Suprapubic skin (tissue), 4 donors: ENCODE results near the gene UNC13D. TPM values are rescaled to one million over a fixed set of nuclear protein-coding genes. Genes with fewer than 3 reads are reported as not detected.
"Not testable (repeated sequence)": the region's sequence is repeated elsewhere in the genome, so short reads cannot be mapped to it uniquely, and the experiment has no call there.

Experiments
- DNase-seq, 2 donors: peaks; one replicate each; pipeline ENCODE4 v3.0.0-alpha.2; 2019; ENCODE audit warnings: low spot score in 2 of 2
- H3K27ac ChIP-seq: fragments of 200-600 bp; sonication (generic); one replicate; pipeline ENCODE4 v1.5.1; 2019
- H3K27me3 ChIP-seq: fragments of 200-600 bp; sonication (generic); one replicate; pipeline ENCODE4 v1.5.1; 2019
- H3K36me3 ChIP-seq: fragments of 200-600 bp; sonication (generic); one replicate; pipeline ENCODE4 v1.5.1; 2019
- H3K4me1 ChIP-seq: fragments of 200-600 bp; sonication (generic); one replicate; pipeline ENCODE4 v1.5.1; 2019
- H3K4me3 ChIP-seq: fragments of 200-600 bp; sonication (generic); one replicate; pipeline ENCODE4 v1.5.1; 2019; ENCODE audit warnings: mild to moderate bottlenecking
- H3K9me3 ChIP-seq: fragments of 200-600 bp; sonication (generic); one replicate; pipeline ENCODE4 v1.5.1; 2019
- EP300 ChIP-seq: sonication (generic); formaldehyde crosslinking; IDR thresholded peaks from one replicate; pipeline ENCODE4 v1.6.1; 2017; ENCODE audit warnings: antibody characterized with exemption
- POLR2A ChIP-seq, 2 donors: fragments of 450-650 bp; IDR thresholded peaks; one replicate each; pipeline ENCODE4 v1.6.1; 2017; ENCODE audit warnings: antibody characterized with exemption in 2 of 2, mild to moderate bottlenecking in 2 of 2, moderate library complexity in 2 of 2
- POLR2AphosphoS5 ChIP-seq, 3 donors: sonication (generic); formaldehyde crosslinking; IDR thresholded peaks; one replicate each; pipeline ENCODE4 v1.6.1; 2017; ENCODE audit warnings: antibody characterized with exemption in 3 of 3
- WGBS: methylation state at CpG from one replicate; pipeline ENCODE4 v1.1.5; 2018; 5-methylcytosine and 5-hydroxymethylcytosine counted together
- total RNA-seq, 4 donors: library from RNA; depleted of rRNA; stranded (reverse); fragments of >200 nt; gene quantifications; one replicate each; pipeline ENCODE4 v1.1.0, GENCODE V29; 2016
- TF ChIP-seq, protein P1 (sequence below), 2 donors: fragments of 200-600 bp in 1 of 2; fragments of 450-650 bp in 1 of 2; sonication (generic) in 1 of 2; IDR thresholded peaks; one replicate each; pipeline ENCODE4 v1.5.1; 2016 to 2019; ENCODE audit warnings: antibody characterized with exemption in 2 of 2, mild to moderate bottlenecking in 1 of 2, moderate library complexity in 1 of 2

Gene UNC13D
- total RNA-seq, 4 donors from 2014 or later, result 5.2 to 21.0 (median 7.2) TPM

DNA sequence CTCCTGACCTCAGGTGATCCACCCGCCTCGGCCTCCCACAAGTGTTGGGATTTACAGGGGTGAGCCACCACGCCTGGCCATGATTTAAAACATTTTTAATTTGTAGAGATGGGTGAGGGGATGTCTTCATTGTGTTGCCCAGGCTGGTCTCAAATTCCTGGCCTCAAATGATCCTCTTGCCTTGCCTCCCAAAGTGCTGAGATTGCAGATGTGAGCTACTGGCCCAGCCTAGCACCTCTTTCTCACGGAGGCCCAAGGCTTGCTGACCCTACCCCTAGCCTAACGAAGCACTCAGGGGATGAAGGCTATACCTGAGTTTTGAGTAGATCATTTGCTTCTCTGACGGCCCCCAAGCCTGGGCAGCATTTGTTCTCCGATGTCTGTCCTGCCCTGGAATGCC lies 33.0 kb downstream of the UNC13D start:
- 85% methylated on average over 7 of the region's 7 CpGs for WGBS
- no peak overlapping the region for H3K4me3 ChIP-seq
- DNase-seq, result peak in 1 of 2 donors; percentile 43
- H3K9me3 ChIP-seq, result no peaks in the 10 kb centered on the region
- peaks cover 68% of the 10 kb centered on the region for H3K4me1 ChIP-seq
- no peaks in the 10 kb centered on the region for H3K27me3 ChIP-seq
- H3K36me3 ChIP-seq, result peaks cover 36% of the 10 kb centered on the region
- H3K27ac ChIP-seq, result no peak overlapping the region
- TF ChIP-seq POLR2AphosphoS5 (IDR thresholded peaks at IDR 0.05) (no peak), POLR2A (IDR thresholded peaks at IDR 0.05) (no peak), EP300 (no peak)
- TF ChIP-seq, protein P1, sequence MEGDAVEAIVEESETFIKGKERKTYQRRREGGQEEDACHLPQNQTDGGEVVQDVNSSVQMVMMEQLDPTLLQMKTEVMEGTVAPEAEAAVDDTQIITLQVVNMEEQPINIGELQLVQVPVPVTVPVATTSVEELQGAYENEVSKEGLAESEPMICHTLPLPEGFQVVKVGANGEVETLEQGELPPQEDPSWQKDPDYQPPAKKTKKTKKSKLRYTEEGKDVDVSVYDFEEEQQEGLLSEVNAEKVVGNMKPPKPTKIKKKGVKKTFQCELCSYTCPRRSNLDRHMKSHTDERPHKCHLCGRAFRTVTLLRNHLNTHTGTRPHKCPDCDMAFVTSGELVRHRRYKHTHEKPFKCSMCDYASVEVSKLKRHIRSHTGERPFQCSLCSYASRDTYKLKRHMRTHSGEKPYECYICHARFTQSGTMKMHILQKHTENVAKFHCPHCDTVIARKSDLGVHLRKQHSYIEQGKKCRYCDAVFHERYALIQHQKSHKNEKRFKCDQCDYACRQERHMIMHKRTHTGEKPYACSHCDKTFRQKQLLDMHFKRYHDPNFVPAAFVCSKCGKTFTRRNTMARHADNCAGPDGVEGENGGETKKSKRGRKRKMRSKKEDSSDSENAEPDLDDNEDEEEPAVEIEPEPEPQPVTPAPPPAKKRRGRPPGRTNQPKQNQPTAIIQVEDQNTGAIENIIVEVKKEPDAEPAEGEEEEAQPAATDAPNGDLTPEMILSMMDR (IDR thresholded peaks at IDR 0.05), result no peak

DNA sequence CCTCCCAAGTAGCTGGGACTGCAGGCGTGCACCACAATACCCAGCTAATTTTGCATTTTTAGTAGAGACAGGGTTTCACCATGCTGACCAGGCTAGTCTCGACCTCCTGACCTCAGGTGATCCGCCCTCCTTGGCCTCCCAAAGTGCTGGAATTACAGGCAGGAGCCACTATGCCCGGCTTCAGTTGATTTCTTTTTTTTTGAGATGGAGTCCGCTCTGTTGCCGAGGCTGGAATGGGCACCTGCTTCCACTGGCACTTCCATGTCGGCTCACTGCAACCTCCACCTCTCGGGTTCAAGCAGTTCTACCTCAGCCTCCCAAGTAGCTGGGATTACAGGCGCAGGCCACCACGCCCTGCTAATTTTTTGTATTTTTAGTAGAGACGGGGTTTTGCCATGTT lies 33.4 kb downstream of the UNC13D start:
- peak in 1 of 2 donors; percentile 52 for DNase-seq
- not testable (repeated sequence) for H3K4me3 ChIP-seq, H3K9me3 ChIP-seq, H3K27me3 ChIP-seq, H3K27ac ChIP-seq
- WGBS, result 93% methylated on average over 11 of the region's 11 CpGs
- peaks cover 36% of the 10 kb centered on the region for H3K36me3 ChIP-seq
- H3K4me1 ChIP-seq, result peaks cover 68% of the 10 kb centered on the region

DNA sequence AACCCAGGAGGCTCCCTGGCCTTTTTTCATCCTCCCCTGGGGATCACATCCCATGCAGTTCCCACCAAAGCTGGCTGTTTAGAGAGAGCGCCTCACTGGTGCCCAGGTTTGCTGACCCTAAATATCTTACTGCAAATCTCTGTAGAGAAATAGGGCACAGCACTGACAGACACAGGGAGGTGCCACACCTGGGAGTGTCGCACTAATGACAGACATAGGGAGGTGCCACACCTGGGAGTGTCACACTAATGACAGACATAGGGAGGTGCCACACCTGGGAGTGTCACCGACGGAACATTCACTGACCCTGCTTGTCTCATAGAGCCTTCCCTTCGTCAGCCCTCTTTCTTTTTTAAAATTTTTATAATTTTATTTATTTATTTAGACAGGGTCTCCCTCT lies 34.0 kb downstream of the UNC13D start:
- peak in 1 of 2 donors; percentile 63 for DNase-seq
- Histone ChIP-seq H3K27me3 (no peaks in the 10 kb centered on the region), H3K4me3 (no peak overlapping the region), H3K27ac (peak overlapping the region; percentile 91), H3K36me3 (peaks cover 34% of the 10 kb centered on the region), H3K9me3 (no peaks in the 10 kb centered on the region), H3K4me1 (peaks cover 67% of the 10 kb centered on the region)
- 73% methylated on average over 5 of the region's 5 CpGs for WGBS
- TF ChIP-seq POLR2A (IDR thresholded peaks at IDR 0.05) (no peak), EP300 (no peak), POLR2AphosphoS5 (IDR thresholded peaks at IDR 0.05) (no peak)
- TF ChIP-seq, protein P1 (IDR thresholded peaks at IDR 0.05), result no peak

DNA sequence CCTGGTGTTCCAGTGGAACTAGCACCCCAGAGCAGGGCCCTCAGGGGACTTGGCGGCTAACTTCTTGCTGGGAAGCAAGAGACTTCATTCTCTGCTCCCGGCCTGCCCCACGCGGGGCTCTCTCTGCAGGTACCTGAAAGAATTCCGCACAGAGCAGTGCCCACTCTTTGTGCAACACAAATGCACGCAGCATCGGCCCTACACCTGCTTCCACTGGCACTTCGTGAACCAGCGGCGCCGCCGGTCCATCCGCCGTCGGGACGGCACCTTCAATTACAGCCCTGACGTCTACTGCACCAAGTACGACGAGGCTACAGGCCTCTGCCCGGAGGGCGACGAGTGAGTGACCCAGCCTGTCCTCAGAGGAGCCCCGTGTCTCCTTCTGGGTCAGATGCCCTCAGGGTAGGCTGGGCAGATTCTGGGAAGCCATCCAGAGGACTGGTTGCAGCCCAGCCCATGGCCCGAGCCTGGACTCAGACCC lies 34.5 kb downstream of the UNC13D start:
- TF ChIP-seq EP300 (no peak), POLR2AphosphoS5 (IDR thresholded peaks at IDR 0.05) (no peak), POLR2A (IDR thresholded peaks at IDR 0.05) (no peak)
- TF ChIP-seq, protein P1 (IDR thresholded peaks at IDR 0.05), result no peak
- H3K9me3 ChIP-seq, result no peaks in the 10 kb centered on the region
- peaks cover 62% of the 10 kb centered on the region for H3K4me1 ChIP-seq
- WGBS, result 87% methylated on average over 6 of the region's 24 CpGs
- peaks cover 29% of the 10 kb centered on the region for H3K36me3 ChIP-seq
- H3K27ac ChIP-seq, result peak overlapping the region; percentile 91
- no peaks in the 10 kb centered on the region for H3K27me3 ChIP-seq
- peak in 1 of 2 donors; percentile 62 for DNase-seq
- H3K4me3 ChIP-seq, result no peak overlapping the region

DNA sequence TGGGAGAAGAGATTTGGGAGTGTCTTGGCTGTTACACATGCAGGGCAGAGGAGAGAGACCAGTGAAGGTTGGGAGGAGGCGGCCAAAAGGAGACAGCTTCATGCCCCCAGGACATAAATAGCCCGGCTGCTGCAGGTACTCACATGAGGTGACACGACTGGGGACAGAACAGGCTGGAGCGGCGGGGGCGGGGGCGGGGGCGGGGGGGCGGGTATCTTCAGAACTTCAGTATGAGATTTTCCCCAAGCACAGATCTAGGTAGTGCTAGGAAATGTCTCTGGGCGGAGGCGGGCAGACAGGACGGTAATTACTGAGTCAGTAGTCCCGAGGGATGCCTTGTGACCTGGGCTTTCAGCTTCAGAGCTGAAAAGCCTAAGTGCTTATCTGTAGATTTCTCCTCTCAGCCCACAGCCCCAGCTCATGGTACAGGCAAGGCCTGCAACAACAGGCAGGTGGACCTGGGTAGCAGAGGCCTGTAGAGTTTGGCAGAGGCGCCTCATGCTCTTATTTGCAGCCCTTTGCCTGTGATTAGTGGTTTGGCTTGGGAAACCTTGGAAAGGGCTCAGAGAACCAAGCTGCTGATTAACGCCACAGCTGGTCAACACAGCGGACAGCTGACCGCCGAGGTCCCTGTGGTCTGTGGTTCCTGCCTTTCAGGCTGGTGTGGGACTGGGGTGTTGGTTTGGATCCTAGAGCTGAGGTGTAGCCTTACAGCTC lies 35.1 kb downstream of the UNC13D start:
- Histone ChIP-seq H3K27me3 (no peaks in the 10 kb centered on the region), H3K4me3 (no peak overlapping the region), H3K27ac (peak overlapping the region; percentile 91), H3K9me3 (no peaks in the 10 kb centered on the region), H3K4me1 (peaks cover 61% of the 10 kb centered on the region), H3K36me3 (peaks cover 28% of the 10 kb centered on the region)
- 26% methylated on average over 4 of the region's 18 CpGs for WGBS
- DNase-seq, result peak in 1 of 2 donors; percentile 86
- TF ChIP-seq EP300 (no peak), POLR2AphosphoS5 (IDR thresholded peaks at IDR 0.05) (peak in 1 of 3 donors; percentile 40)

DNA sequence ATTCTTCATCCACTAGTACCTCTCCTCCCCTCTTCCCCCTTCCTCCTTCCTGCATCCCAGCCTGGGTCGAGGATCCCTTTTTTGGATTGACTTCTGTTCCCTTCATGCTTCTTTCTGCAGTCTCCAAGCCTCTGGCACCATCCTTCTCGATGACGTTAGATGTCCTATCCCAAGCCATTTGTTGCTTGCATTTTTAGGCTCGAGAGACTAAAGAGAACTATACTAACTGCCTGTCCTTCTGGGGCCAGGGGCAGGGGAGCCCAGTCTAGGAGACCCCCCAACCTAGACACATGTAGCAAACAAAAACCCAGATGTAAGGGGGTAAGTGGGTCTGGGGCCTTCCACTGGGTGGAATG lies 35.7 kb downstream of the UNC13D start:
- WGBS, result 24% methylated on average over 4 of the region's 4 CpGs
- Histone ChIP-seq H3K4me1 (peaks cover 58% of the 10 kb centered on the region), H3K36me3 (peaks cover 22% of the 10 kb centered on the region), H3K4me3 (no peak overlapping the region), H3K27ac (peak overlapping the region; percentile 91), H3K27me3 (no peaks in the 10 kb centered on the region), H3K9me3 (no peaks in the 10 kb centered on the region)
- peak in 1 of 2 donors; percentile 43 for DNase-seq
- TF ChIP-seq POLR2AphosphoS5 (IDR thresholded peaks at IDR 0.05), result no peak
- TF ChIP-seq POLR2A (IDR thresholded peaks at IDR 0.05), result no peak
- no peak for TF ChIP-seq EP300
- TF ChIP-seq, protein P1 (IDR thresholded peaks at IDR 0.05), result no peak
